HG03135 (cell line): ENCODE measurements around the gene NELFE.
"Not testable (repeated sequence)": the region's sequence is repeated elsewhere in the genome, so short reads cannot be mapped to it uniquely, and the experiment has no call there.

Experiments used
- ATAC-seq: cut with Tn5 transposase; IDR thresholded peaks from one replicate; pipeline ENCODE4 v1.9.1; 2021; ENCODE audit warnings: mild to moderate bottlenecking, moderate library complexity; ENCODE audit not compliant: unreplicated experiment

NELFE gene

GRCh38 chr6:31952140-31952805 lies 6.5 kb downstream of the NELFE start:
- no peak for ATAC-seq

- ATAC-seq = no peak
Measured at GRCh38 chr6:31949926-31950548, 8.7 kb downstream of the NELFE start.

GRCh38 chr6:31948753-31949413 lies 9.9 kb downstream of the NELFE start:
- no peak for ATAC-seq

GRCh38 chr6:31948306-31948705 lies 10.5 kb downstream of the NELFE start:
- no peak for ATAC-seq

GRCh38 chr6:31947864-31948263 lies 10.9 kb downstream of the NELFE start:
- ATAC-seq = no peak

- ATAC-seq = no peak
Measured at GRCh38 chr6:31947070-31947675, 11.6 kb downstream of the NELFE start.

- ATAC-seq = no peak
Measured at GRCh38 chr6:31946370-31946885, 12.3 kb downstream of the NELFE start.

- ATAC-seq = no peak
Measured at GRCh38 chr6:31945507-31946369, 13.0 kb downstream of the NELFE start, which contains the start of gene CFB. Gene CFB (plus strand): TSS chr6:31946095. CDS start chr6:31946222, 127 bp downstream.

GRCh38 chr6:31945154-31945506 lies 13.6 kb downstream of the NELFE start:
- ATAC-seq = no peak

GRCh38 chr6:31943742-31944141 lies 15.0 kb downstream of the NELFE start:
- ATAC-seq = no peak

GRCh38 chr6:31940256-31940664 lies 18.5 kb downstream of the NELFE start:
- ATAC-seq = no peak

- ATAC-seq = no peak
Measured at GRCh38 chr6:31935823-31936222, 22.9 kb downstream of the NELFE start.

- ATAC-seq = no peak
Measured at GRCh38 chr6:31935021-31935420, 23.8 kb downstream of the NELFE start.

GRCh38 chr6:31933537-31933936 lies 25.2 kb downstream of the NELFE start:
- ATAC-seq = no peak

GRCh38 chr6:31932137-31932536 lies 26.6 kb downstream of the NELFE start:
- not testable (repeated sequence) for ATAC-seq

- no peak for ATAC-seq
Measured at GRCh38 chr6:31930962-31931361, 27.8 kb downstream of the NELFE start.

- ATAC-seq = no peak
Measured at GRCh38 chr6:31928672-31928939, 30.2 kb downstream of the NELFE start.

GRCh38 chr6:31927863-31928671 lies 30.7 kb downstream of the NELFE start:
- no peak for ATAC-seq

GRCh38 chr6:31927242-31927862 lies 31.4 kb downstream of the NELFE start, which contains the start of gene C2:
Gene C2 (plus strand): TSS chr6:31927717. CDS start chr6:31927753, 36 bp downstream.
- no peak for ATAC-seq
